HCT116 (cell line): ENCODE results near the gene ADCY2.

Source experiments
- ATF3 ChIP-seq: IDR thresholded peaks from 2 replicates; pipeline ENCODE4 v1.6.1; 2012
- CTCF ChIP-seq, 3 experiments: fragments of 200-600 bp in 1 of 3; sonication (generic) in 1 of 3; IDR thresholded peaks in 2 of 3; conservative IDR thresholded peaks in 1 of 3; 2 replicates each; pipeline ENCODE4 v1.5.1; 2012 to 2017; ENCODE audit warnings: low read depth in 2 of 3, low read length in 2 of 3, antibody characterized with exemption in 1 of 3, borderline replicate concordance in 1 of 3, control low read depth in 1 of 3, mild to moderate bottlenecking in 1 of 3, mixed read lengths in 1 of 3, mixed run types in 1 of 3, moderate library complexity in 1 of 3; ENCODE audit not compliant: insufficient read depth in 1 of 3
- EZH2 ChIP-seq: fragments of 200-600 bp; sonication (generic); IDR thresholded peaks from 2 replicates; pipeline ENCODE4 v1.6.1; 2017; ENCODE audit warnings: antibody characterized with exemption, mixed run types
- EZH2phosphoT487 ChIP-seq: fragments of 200-600 bp; IDR thresholded peaks from 2 replicates; pipeline ENCODE4 v1.6.1; 2018; ENCODE audit warnings: antibody characterized with exemption, borderline replicate concordance
- MAX ChIP-seq: IDR thresholded peaks from 2 replicates; pipeline ENCODE4 v1.6.1; 2012
- POLR2A ChIP-seq: IDR thresholded peaks from 2 replicates; pipeline ENCODE4 v1.7.0; 2011; ENCODE audit warnings: borderline replicate concordance; ENCODE audit not compliant: insufficient read depth, insufficient read length; ENCODE audit errors: extremely low read depth
- RAD21 ChIP-seq: IDR thresholded peaks from 2 replicates; pipeline ENCODE4 v1.6.1; 2012; ENCODE audit warnings: low read depth, mild to moderate bottlenecking
- REST ChIP-seq: IDR thresholded peaks from 2 replicates; pipeline ENCODE4 v1.6.1; 2012; ENCODE audit warnings: low read depth

- no peak for TF ChIP-seq REST
- no peak for TF ChIP-seq CTCF (IDR thresholded peaks at IDR 0.05 in 2 of 3, conservative IDR thresholded peaks at IDR 0.05 in 1 of 3; ENCODE audit: borderline replicate concordance in 1 of 3, insufficient read depth in 1 of 3, low read depth in 2 of 3, low read length in 2 of 3)
- no peak for TF ChIP-seq RAD21
- no peak for TF ChIP-seq EZH2
- no peak for TF ChIP-seq MAX
- no peak for TF ChIP-seq POLR2A
- no peak for TF ChIP-seq EZH2phosphoT487
- no peak for TF ChIP-seq ATF3
Measured at GRCh38 chr5:7541898-7542297, 146.0 kb downstream of the ADCY2 start.
